Neural cell (in vitro differentiated cells): ENCODE data around the gene GALNT2.

Source experiments
- CTCF ChIP-seq: fragments of 450-650 bp; IDR thresholded peaks from 2 replicates; pipeline ENCODE4 v1.5.1; 2014; ENCODE audit warnings: antibody characterized with exemption, mild to moderate bottlenecking, moderate library complexity; ENCODE audit not compliant: poor library complexity, severe bottlenecking
- EP300 ChIP-seq: fragments of 450-650 bp; conservative IDR thresholded peaks from 2 replicates; pipeline ENCODE4 v1.6.1; 2014; ENCODE audit warnings: antibody characterized with exemption, mild to moderate bottlenecking, moderate library complexity; ENCODE audit not compliant: poor library complexity, severe bottlenecking
- EZH2 ChIP-seq: fragments of 200-600, 300-800 bp; shearing (Covaris generic), sonication (generic); IDR thresholded peaks from 2 replicates; pipeline ENCODE4 v1.6.1; 2014; ENCODE audit warnings: antibody characterized with exemption, low read length, borderline replicate concordance, mild to moderate bottlenecking; ENCODE audit not compliant: insufficient read depth, poor library complexity, severe bottlenecking
- MXI1 ChIP-seq: fragments of 450-650 bp; conservative IDR thresholded peaks from 2 replicates; pipeline ENCODE4 v1.6.1; 2014; ENCODE audit warnings: antibody characterized with exemption, mild to moderate bottlenecking; ENCODE audit not compliant: poor library complexity, severe bottlenecking
- POLR2AphosphoS5 ChIP-seq: IDR thresholded peaks from 2 replicates; pipeline ENCODE4 v1.6.1; 2012
- TAF1 ChIP-seq: IDR thresholded peaks from 2 replicates; pipeline ENCODE4 v1.6.1; 2012; ENCODE audit warnings: low read depth

- TF ChIP-seq CTCF (no peak), MXI1 (no peak), EZH2 (no peak), EP300 (no peak), TAF1 (no peak), POLR2AphosphoS5 (no peak)
Measured at GRCh38 chr1:230112131-230112701, 45.2 kb downstream of the GALNT2 start.
